Astrocyte (in vitro differentiated cells and primary cell): Measurements from ENCODE around the gene SELENOO.

Experiments
- EZH2 ChIP-seq: IDR thresholded peaks from 2 replicates; pipeline ENCODE4 v1.6.1; 2012; ENCODE audit warnings: mild to moderate bottlenecking, low read length, inconsistent platforms; ENCODE audit not compliant: insufficient read depth
- TF ChIP-seq, protein P1 (sequence below): IDR thresholded peaks from 2 replicates; pipeline ENCODE4 v1.5.1; 2011; ENCODE audit warnings: low read depth, mild to moderate bottlenecking, inconsistent platforms, low read length, moderate library complexity; ENCODE audit not compliant: insufficient read depth

DNA sequence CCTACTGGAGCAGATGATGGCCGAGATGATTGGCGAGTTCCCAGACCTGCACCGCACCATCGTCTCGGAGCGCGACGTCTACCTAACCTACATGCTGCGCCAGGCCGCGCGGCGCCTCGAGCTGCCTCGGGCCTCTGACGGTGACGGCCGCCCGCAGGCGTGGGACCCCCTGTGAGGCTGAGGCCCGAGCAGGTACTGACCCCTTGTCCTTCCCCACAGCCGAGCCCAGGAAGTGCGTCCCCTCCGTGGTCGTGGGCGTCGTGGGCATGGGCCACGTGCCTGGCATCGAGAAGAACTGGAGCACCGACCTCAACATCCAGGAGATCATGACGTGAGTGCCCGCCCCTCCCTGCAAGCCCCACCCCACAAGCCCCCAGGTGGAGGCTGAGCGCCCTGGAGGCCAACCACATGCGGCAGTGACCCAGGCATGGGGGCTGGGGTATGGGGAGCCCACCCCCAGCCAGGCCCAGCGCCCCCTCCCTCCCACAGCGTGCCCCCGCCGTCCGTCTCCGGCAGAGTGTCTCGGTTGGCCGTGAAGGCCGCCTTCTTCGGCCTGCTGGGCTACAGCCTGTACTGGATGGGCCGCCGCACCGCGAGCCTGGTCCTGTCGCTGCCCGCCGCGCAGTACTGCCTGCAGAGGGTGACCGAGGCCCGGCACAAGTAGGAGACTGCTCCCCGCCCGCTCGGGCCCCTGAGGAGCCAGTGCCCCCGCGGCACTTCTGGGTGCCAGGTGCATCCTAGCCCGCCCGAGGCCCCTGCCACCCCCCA is 2.8 kb upstream of the SELENOO start:
- TF ChIP-seq, protein P1, sequence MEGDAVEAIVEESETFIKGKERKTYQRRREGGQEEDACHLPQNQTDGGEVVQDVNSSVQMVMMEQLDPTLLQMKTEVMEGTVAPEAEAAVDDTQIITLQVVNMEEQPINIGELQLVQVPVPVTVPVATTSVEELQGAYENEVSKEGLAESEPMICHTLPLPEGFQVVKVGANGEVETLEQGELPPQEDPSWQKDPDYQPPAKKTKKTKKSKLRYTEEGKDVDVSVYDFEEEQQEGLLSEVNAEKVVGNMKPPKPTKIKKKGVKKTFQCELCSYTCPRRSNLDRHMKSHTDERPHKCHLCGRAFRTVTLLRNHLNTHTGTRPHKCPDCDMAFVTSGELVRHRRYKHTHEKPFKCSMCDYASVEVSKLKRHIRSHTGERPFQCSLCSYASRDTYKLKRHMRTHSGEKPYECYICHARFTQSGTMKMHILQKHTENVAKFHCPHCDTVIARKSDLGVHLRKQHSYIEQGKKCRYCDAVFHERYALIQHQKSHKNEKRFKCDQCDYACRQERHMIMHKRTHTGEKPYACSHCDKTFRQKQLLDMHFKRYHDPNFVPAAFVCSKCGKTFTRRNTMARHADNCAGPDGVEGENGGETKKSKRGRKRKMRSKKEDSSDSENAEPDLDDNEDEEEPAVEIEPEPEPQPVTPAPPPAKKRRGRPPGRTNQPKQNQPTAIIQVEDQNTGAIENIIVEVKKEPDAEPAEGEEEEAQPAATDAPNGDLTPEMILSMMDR = no peak
- no peak for TF ChIP-seq EZH2
